Breast epithelium (tissue), 3 donors: Measurements from ENCODE around the gene DAB1.

Source experiments
- POLR2A ChIP-seq: fragments of 450-650 bp; IDR thresholded peaks from one replicate; pipeline ENCODE4 v1.6.1; 2016; ENCODE audit warnings: antibody characterized with exemption, mild to moderate bottlenecking, moderate library complexity
- TF ChIP-seq, protein P1 (sequence below), 3 donors: fragments of 450-650 bp; IDR thresholded peaks; one replicate each; pipeline ENCODE4 v1.5.1; 2016 to 2017; ENCODE audit warnings: antibody characterized with exemption in 3 of 3, mild to moderate bottlenecking in 3 of 3, moderate library complexity in 3 of 3

DNA sequence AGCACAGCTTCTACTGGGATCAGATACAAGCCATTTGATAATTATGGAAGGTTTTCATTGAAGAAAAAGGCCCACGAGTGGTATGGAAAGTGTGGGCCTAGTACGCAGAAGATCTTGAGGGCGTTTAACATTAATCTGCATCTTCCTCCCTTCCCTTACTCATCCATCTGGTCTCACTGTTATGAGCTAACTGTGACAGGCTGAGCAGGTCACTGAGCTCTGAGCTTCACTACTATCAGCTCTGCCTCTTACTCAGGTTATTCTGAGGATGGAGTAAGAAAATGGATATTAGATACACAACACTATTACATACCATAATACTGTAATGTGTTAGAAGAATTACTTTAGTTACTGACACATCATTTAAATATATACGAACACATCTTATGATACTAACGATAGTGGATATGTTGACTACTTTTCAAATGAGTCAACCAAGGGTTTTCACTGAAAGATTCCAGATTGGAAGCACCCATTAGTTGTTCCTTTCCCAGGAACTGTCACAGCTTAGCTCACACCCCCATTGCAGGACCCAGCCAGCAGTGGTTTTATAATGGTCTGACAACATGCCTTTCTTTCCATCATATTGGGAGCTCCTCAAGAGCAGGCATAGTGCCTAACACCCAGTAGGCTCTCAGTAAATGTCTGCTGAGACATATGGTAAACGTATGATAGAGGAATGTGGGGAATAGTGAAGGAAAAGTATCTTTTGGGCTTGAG is 360.3 kb downstream of the DAB1 start:
- TF ChIP-seq, protein P1, sequence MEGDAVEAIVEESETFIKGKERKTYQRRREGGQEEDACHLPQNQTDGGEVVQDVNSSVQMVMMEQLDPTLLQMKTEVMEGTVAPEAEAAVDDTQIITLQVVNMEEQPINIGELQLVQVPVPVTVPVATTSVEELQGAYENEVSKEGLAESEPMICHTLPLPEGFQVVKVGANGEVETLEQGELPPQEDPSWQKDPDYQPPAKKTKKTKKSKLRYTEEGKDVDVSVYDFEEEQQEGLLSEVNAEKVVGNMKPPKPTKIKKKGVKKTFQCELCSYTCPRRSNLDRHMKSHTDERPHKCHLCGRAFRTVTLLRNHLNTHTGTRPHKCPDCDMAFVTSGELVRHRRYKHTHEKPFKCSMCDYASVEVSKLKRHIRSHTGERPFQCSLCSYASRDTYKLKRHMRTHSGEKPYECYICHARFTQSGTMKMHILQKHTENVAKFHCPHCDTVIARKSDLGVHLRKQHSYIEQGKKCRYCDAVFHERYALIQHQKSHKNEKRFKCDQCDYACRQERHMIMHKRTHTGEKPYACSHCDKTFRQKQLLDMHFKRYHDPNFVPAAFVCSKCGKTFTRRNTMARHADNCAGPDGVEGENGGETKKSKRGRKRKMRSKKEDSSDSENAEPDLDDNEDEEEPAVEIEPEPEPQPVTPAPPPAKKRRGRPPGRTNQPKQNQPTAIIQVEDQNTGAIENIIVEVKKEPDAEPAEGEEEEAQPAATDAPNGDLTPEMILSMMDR (IDR thresholded peaks at IDR 0.05) = no peak
- no peak for TF ChIP-seq POLR2A
